Erythroblast (primary cell): ENCODE results near the gene GRK2.

ENCODE experiments used
- GATA1 ChIP-seq: IDR thresholded peaks from 2 replicates; pipeline ENCODE4 v1.6.1; 2011; ENCODE audit warnings: low read depth, mild to moderate bottlenecking, control low read depth, low read length, moderate library complexity
- POLR2A ChIP-seq: IDR thresholded peaks from 2 replicates; pipeline ENCODE4 v1.6.1; 2011; ENCODE audit warnings: mild to moderate bottlenecking, low read length

GRCh38 chr11:67300756-67301312 is 34.6 kb downstream of the GRK2 start:
- TF ChIP-seq POLR2A, result no peak
- no peak for TF ChIP-seq GATA1
